Esophagus squamous epithelium (tissue), 5 donors: ENCODE data around the gene NR1I3. TPM values are rescaled to one million over a fixed set of nuclear protein-coding genes. Genes with fewer than 3 reads are reported as not detected.

Experiments used
- DNase-seq: peaks from one replicate; lab custom pipeline; 2025; lab: John Stamatoyannopoulos, UW
- H3K27ac ChIP-seq, 4 donors: fragments of 200-600 bp; sonication (generic); one replicate each; pipeline ENCODE4 v1.5.1; 2016 to 2019; ENCODE audit warnings: mild to moderate bottlenecking in 1 of 4
- H3K27me3 ChIP-seq, 4 donors: fragments of 200-600 bp; sonication (generic); 1 replicate in 3 of 4; 2 replicates in 1 of 4; pipeline versions ENCODE4 v1.5.1 to v1.6.0; 2017 to 2021; ENCODE audit warnings: antibody characterized with exemption in 1 of 4
- H3K36me3 ChIP-seq, 3 donors: fragments of 200-600 bp; sonication (generic); one replicate each; pipeline ENCODE4 v1.5.1; 2016 to 2019
- H3K4me1 ChIP-seq, 3 donors: fragments of 200-600 bp; sonication (generic); one replicate each; pipeline ENCODE4 v1.5.1; 2017 to 2019
- H3K4me3 ChIP-seq, 4 donors: fragments of 200-600 bp; sonication (generic); 1 replicate in 3 of 4; 2 replicates in 1 of 4; pipeline ENCODE4 v1.5.1; 2016 to 2019; ENCODE audit warnings: mild to moderate bottlenecking in 2 of 4, moderate library complexity in 1 of 4
- H3K9me3 ChIP-seq, 3 donors: fragments of 200-600 bp; sonication (generic); one replicate each; pipeline ENCODE4 v1.5.1; 2016 to 2019
- POLR2A ChIP-seq, 4 donors: fragments of 450-650 bp; IDR thresholded peaks; one replicate each; pipeline ENCODE4 v1.6.1; 2017; ENCODE audit warnings: antibody characterized with exemption in 4 of 4, mild to moderate bottlenecking in 4 of 4, moderate library complexity in 3 of 4
- WGBS, 2 donors: methylation state at CpG; one replicate each; pipeline ENCODE4 v1.1.5; 2018; 5-methylcytosine and 5-hydroxymethylcytosine counted together
- intact Hi-C: fragments of 100-400 bp; cut with DNase I; formaldehyde crosslinking; loops from one replicate; pipeline ENCODE4 v1.15.0; 2022
- total RNA-seq, 4 donors: library from RNA; depleted of rRNA; stranded (reverse); fragments of >200 nt; gene quantifications; one replicate each; pipeline ENCODE4 v1.1.0, GENCODE V29; 2016
- TF ChIP-seq, protein P1 (sequence below), 6 experiments: fragments of 450-650 bp in 4 of 6; fragments of 200-600 bp in 2 of 6; sonication (generic) in 2 of 6; IDR thresholded peaks; one replicate each; pipeline ENCODE4 v1.5.1; 2016 to 2019; ENCODE audit warnings: antibody characterized with exemption in 6 of 6, mild to moderate bottlenecking in 4 of 6, moderate library complexity in 4 of 6
- donor health status: DM: yes; HTN: yes; CAD: no.

Gene NR1I3
- total RNA-seq, 4 donors from 2014 or later, result not detected

GRCh38 chr1:161196111-161196510 lies 41.9 kb downstream of the NR1I3 start:
- no peak for DNase-seq
- H3K27me3 ChIP-seq, result no peaks in the 10 kb centered on the region
- H3K4me1 ChIP-seq, result peaks cover 35 to 95% (median 78%) of the 10 kb centered on the region in 3 donors
- H3K36me3 ChIP-seq, result peaks cover 0 to 22% (median 0%) of the 10 kb centered on the region in 3 donors
- peak overlapping the region in 1 of 4 donors; percentile 65 for H3K4me3 ChIP-seq
- TF ChIP-seq, protein P1, sequence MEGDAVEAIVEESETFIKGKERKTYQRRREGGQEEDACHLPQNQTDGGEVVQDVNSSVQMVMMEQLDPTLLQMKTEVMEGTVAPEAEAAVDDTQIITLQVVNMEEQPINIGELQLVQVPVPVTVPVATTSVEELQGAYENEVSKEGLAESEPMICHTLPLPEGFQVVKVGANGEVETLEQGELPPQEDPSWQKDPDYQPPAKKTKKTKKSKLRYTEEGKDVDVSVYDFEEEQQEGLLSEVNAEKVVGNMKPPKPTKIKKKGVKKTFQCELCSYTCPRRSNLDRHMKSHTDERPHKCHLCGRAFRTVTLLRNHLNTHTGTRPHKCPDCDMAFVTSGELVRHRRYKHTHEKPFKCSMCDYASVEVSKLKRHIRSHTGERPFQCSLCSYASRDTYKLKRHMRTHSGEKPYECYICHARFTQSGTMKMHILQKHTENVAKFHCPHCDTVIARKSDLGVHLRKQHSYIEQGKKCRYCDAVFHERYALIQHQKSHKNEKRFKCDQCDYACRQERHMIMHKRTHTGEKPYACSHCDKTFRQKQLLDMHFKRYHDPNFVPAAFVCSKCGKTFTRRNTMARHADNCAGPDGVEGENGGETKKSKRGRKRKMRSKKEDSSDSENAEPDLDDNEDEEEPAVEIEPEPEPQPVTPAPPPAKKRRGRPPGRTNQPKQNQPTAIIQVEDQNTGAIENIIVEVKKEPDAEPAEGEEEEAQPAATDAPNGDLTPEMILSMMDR (IDR thresholded peaks at IDR 0.05), result no peak
- TF ChIP-seq POLR2A (IDR thresholded peaks at IDR 0.05), result no peak
- intact Hi-C loops, result no loop called here
- peak overlapping the region in 3 of 4 donors; percentile 90 to 99 (median 99) for H3K27ac ChIP-seq
- H3K9me3 ChIP-seq, result no peaks in the 10 kb centered on the region
- WGBS, 2 donors, result 75 to 96% methylated on average over 2 to 4 of the region's 7 CpGs

- H3K4me1 ChIP-seq, result peaks cover 25 to 92% (median 69%) of the 10 kb centered on the region in 3 donors
- 74 to 86% methylated on average over 3 of the region's 4 CpGs for WGBS, 2 donors
- no peaks in the 10 kb centered on the region for H3K27me3 ChIP-seq
- intact Hi-C loops, result no loop called here
- peak overlapping the region in 1 of 4 donors; percentile 65 for H3K4me3 ChIP-seq
- H3K27ac ChIP-seq, result peak overlapping the region in 1 of 4 donors; percentile 52
- no peak for DNase-seq
- no peaks in the 10 kb centered on the region for H3K9me3 ChIP-seq
- TF ChIP-seq, protein P1 (IDR thresholded peaks at IDR 0.05), result no peak
- TF ChIP-seq POLR2A (IDR thresholded peaks at IDR 0.05), result no peak
- H3K36me3 ChIP-seq, result peaks cover 0 to 27% (median 0%) of the 10 kb centered on the region in 3 donors
These were observed 42.8 kb downstream of the NR1I3 start for GRCh38 chr1:161195171-161195570.

DNA sequence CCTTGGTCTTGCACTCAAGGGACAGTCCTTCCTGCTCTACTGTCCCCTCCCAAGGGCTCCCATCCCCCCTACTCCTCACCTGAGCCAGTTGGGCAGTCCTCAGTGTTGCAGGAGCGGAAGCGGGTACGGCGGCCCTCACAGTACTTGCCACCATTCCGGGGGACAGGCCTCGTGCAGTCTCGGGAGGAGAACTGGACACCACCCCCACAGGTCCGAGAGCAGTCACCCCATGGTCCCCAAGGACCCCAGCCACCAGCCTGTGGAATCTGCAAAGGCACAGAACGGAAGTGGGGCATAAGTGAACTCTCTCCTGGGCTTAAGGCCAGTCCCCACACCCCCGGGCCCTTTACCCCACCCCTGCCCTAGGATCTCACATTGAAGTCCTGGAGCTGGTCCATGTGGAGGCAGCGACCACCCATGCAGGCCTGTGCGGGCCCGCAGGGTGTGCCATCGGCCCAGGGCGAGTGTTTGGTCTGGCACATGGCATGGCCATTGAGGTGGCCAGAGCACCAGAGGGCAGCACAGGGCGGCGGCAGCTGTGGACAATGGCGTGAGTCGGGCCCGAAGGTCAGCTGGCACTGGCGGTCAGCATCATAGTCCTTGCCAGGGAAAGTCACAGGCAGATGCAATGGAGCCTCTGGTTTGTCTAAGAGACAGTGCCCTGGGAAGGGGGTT lies 44.3 kb downstream of the NR1I3 start:
- TF ChIP-seq POLR2A (IDR thresholded peaks at IDR 0.05), result no peak
- H3K4me3 ChIP-seq, result no peak overlapping the region
- no peaks in the 10 kb centered on the region for H3K27me3 ChIP-seq
- no peaks in the 10 kb centered on the region for H3K9me3 ChIP-seq
- intact Hi-C loops, result no loop called here
- no CpG with 5 or more reads among the region's 21 CpGs for WGBS, 2 donors
- H3K36me3 ChIP-seq, result peaks cover 0 to 27% (median 0%) of the 10 kb centered on the region in 3 donors
- peak overlapping the region in 2 of 4 donors; percentile 22 to 52 for H3K27ac ChIP-seq
- no peak for DNase-seq
- peaks cover 12 to 88% (median 56%) of the 10 kb centered on the region in 3 donors for H3K4me1 ChIP-seq

DNA sequence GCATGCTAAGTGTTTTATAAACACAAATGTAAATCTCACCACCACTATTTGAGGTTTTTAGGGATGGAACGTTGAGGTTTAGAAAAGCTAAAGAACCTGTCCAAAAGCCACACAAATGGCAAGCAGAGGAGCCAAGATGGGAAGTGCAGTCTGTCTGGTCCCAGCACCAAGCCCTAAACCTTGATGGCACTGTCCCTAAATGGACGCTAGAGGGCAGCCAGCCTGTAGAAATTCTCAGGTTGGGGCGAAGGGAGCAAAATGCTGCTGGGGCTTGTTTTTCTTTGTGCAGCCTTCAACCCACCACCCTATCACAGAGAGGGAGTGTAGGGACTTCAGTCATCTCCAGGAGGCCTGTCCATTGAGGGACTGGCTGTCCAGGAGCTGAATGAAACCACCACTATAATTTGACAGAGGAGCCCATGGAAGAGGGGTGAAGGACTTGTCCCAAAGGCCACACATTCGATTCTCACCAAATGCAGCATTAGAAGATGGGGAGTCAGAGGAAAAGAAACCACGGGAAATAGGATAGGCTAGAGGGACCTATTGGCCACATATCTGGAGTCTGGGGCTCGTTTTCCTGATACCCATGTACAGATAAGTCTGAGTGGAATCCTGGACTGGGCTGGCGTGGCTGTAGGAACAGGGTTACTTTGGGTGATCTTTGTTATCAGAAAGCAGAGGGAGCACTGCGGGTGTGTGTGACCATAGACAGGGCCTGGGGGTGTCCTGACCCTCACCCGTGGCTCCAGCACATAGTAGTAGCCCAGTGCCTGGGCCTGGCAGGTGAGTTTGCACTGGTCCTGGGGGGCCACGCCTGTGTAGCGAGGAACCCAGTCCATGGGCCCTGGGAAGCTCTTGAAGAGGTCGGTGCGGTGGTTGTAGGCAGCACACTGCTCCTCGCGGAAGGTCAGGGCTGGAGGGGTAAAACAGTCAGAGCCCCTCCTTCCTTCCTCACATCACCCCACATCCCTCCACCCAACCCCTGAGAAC lies 45.2 kb downstream of the NR1I3 start:
- H3K27me3 ChIP-seq, result no peaks in the 10 kb centered on the region
- intact Hi-C loops, result no loop called here
- H3K4me1 ChIP-seq, result peaks cover 4 to 79% (median 47%) of the 10 kb centered on the region in 3 donors
- H3K4me3 ChIP-seq, result no peak overlapping the region
- WGBS, 2 donors, result 36 to 45% methylated on average over 7 to 10 of the region's 15 CpGs
- TF ChIP-seq, protein P1 (IDR thresholded peaks at IDR 0.05), result peak; percentile 75 to 91 (median 85)
- no peak for TF ChIP-seq POLR2A (IDR thresholded peaks at IDR 0.05)
- H3K36me3 ChIP-seq, result peaks cover 0 to 27% (median 0%) of the 10 kb centered on the region in 3 donors
- H3K9me3 ChIP-seq, result no peaks in the 10 kb centered on the region
- peak overlapping the region in 3 of 4 donors; percentile 22 to 52 (median 22) for H3K27ac ChIP-seq
- no peak for DNase-seq

DNA sequence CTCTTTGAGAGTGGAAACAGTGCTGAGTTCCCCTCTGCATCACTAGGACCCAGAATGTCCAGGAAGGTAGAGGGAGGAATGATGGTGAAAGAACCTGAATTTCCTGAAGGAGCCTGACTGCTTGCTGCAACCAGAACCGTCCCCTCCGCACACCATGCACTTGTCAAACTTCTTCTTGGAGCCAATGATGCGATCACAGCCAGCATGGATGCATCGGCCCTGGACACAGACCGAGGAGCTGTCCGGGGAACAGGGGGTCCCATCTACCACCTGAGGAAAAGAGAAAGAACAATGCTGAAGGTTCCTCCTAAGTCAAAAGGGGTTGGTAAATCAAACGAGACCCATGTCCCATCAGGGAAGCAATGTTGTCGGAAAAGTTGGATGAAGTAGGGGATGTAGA lies 46.0 kb downstream of the NR1I3 start:
- H3K9me3 ChIP-seq, result no peaks in the 10 kb centered on the region
- 65 to 73% methylated on average over 8 of the region's 8 CpGs for WGBS, 2 donors
- no peak overlapping the region for H3K4me3 ChIP-seq
- intact Hi-C loops, result no loop called here
- H3K27ac ChIP-seq, result no peak overlapping the region
- peaks cover 4 to 74% (median 39%) of the 10 kb centered on the region in 3 donors for H3K4me1 ChIP-seq
- TF ChIP-seq POLR2A (IDR thresholded peaks at IDR 0.05), result no peak
- TF ChIP-seq, protein P1 (IDR thresholded peaks at IDR 0.05), result no peak
- no peak for DNase-seq
- H3K27me3 ChIP-seq, result no peaks in the 10 kb centered on the region
- peaks cover 0 to 27% (median 0%) of the 10 kb centered on the region in 3 donors for H3K36me3 ChIP-seq
